ENCODE results near the gene JADE2.

GRCh38 chr5:134563962-134564361 is 38.5 kb downstream of the JADE2 start:
- no peak for TF ChIP-seq POLR2A (IDR thresholded peaks at IDR 0.05; ENCODE audit: low read depth, low read length)
- TF ChIP-seq TAF1 (IDR thresholded peaks at IDR 0.05; ENCODE audit: borderline replicate concordance, low read depth, low read length), result no peak

All from GM12892 (cell line).